Lung (tissue), 12 donors: Measurements from ENCODE around the gene SPHK1. TPM values are rescaled to one million over a fixed set of nuclear protein-coding genes. Genes with fewer than 3 reads are reported as not detected.

Experiments used
- ATAC-seq: fragments of 200-7000 bp; cut with Tn5 transposase; one replicate; pipeline ENCODE4 v1.9.1; 2020; ENCODE audit warnings: moderate number of reproducible peaks; ENCODE audit not compliant: insufficient read depth, low FRiP score
- DNase-seq, 3 donors: peaks; one replicate each; pipeline ENCODE4 v3.0.0-alpha.2; 2013 to 2017
- H3K27ac ChIP-seq, 2 donors: one replicate each; pipeline ENCODE4 v1.5.1; 2013; ENCODE audit warnings: mild to moderate bottlenecking in 2 of 2, moderate library complexity in 2 of 2, control low read depth in 1 of 2, inconsistent platforms in 1 of 2, low read depth in 1 of 2, low read length in 1 of 2
- H3K27me3 ChIP-seq, 3 donors: one replicate each; pipeline ENCODE4 v1.5.1; 2013; ENCODE audit warnings: low read length in 2 of 3; ENCODE audit not compliant: control insufficient read depth in 3 of 3, insufficient read depth in 3 of 3
- H3K36me3 ChIP-seq, 4 donors: one replicate each; pipeline ENCODE4 v1.5.1; 2013; ENCODE audit warnings: low read length in 4 of 4, mild to moderate bottlenecking in 1 of 4, moderate library complexity in 1 of 4; ENCODE audit not compliant: control insufficient read depth in 4 of 4, insufficient read depth in 4 of 4
- H3K4me1 ChIP-seq, 5 donors: one replicate each; pipeline ENCODE4 v1.5.1; 2013; ENCODE audit warnings: low read length in 5 of 5, mild to moderate bottlenecking in 2 of 5, moderate library complexity in 1 of 5; ENCODE audit not compliant: control insufficient read depth in 5 of 5, insufficient read depth in 5 of 5
- H3K4me3 ChIP-seq: one replicate; pipeline ENCODE4 v1.5.1; 2013; ENCODE audit warnings: mild to moderate bottlenecking, control low read depth, moderate library complexity
- H3K9ac ChIP-seq, 2 donors: one replicate each; pipeline ENCODE4 v1.5.1; 2013; ENCODE audit warnings: low read length in 2 of 2, control low read depth in 1 of 2; ENCODE audit not compliant: insufficient read depth in 1 of 2
- H3K9me3 ChIP-seq, 4 donors: one replicate each; pipeline ENCODE4 v1.5.1; 2013; ENCODE audit warnings: low read length in 3 of 4, mild to moderate bottlenecking in 1 of 4, moderate library complexity in 1 of 4; ENCODE audit not compliant: control insufficient read depth in 4 of 4, insufficient read depth in 3 of 4
- WGBS, 2 donors: extraction: QIAGEN DNeasy Blood & Tissue Kit; methylation state at CpG; one replicate each; pipeline ENCODE4 v1.1.7; 2013; 5-methylcytosine and 5-hydroxymethylcytosine counted together
- polyA plus RNA-seq, 2 donors: library from polyadenylated mRNA; stranded (reverse); fragments of 200-250 nt; gene quantifications; one replicate each; pipeline ENCODE4 v1.2.1, GENCODE V29; 2013
- total RNA-seq, 2 donors: library from RNA; depleted of rRNA in 1 of 2; stranded (reverse); fragments of >200 nt in 1 of 2; gene quantifications; one replicate each; pipeline ENCODE4 v1.2.1, GENCODE V29; 2014 to 2021
- TF ChIP-seq, protein P1 (sequence below): IDR thresholded peaks from 2 replicates; pipeline ENCODE4 v1.5.1; 2012; ENCODE audit warnings: mild to moderate bottlenecking; ENCODE audit errors: control extremely low read depth, extremely low read depth
- donor health status: control.
- donor health status: control.
- donor health status: Bipolar disorder and iron deficiency.
- donor health status: healthy.
- donor health status: DM: yes; HTN: yes; CAD: no.

SPHK1 gene
- total and polyA plus RNA-seq, 4 donors, result 11.0 to 82.4 (median 15.6) TPM

DNA sequence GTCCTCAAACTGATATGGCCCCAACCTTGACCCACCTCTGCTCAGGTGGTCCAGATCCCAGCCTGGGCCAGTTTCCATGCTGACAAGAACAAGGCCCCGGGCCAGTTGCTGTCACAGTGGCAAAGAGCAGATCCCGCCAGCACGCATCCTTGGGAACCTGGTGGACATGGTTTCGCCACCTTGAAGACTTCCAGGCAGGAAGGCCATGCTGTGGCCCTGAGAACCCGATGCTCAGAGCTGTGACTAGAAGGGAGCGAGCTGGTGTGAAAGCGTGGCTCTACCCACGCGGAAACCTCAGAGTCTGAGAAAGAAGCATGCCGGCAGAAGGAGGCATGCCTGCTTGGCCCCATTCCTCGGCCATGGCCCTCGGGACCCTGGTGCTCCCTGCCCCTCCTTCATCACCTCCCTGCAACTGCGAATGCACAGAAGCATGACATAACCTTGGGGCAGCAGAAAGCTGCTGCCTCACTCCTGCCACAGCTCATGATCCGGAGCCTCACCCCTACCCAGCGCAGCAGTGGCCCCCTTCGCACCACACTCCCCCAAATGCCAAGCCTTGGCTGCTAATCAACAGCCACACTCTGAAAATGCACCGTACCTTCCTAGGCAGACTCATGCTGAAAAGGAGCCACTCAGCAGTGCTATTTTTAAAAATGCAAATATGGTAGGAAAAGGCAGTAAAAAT is 35.3 kb downstream of the SPHK1 start:
- no peak for ATAC-seq
- TF ChIP-seq, protein P1, sequence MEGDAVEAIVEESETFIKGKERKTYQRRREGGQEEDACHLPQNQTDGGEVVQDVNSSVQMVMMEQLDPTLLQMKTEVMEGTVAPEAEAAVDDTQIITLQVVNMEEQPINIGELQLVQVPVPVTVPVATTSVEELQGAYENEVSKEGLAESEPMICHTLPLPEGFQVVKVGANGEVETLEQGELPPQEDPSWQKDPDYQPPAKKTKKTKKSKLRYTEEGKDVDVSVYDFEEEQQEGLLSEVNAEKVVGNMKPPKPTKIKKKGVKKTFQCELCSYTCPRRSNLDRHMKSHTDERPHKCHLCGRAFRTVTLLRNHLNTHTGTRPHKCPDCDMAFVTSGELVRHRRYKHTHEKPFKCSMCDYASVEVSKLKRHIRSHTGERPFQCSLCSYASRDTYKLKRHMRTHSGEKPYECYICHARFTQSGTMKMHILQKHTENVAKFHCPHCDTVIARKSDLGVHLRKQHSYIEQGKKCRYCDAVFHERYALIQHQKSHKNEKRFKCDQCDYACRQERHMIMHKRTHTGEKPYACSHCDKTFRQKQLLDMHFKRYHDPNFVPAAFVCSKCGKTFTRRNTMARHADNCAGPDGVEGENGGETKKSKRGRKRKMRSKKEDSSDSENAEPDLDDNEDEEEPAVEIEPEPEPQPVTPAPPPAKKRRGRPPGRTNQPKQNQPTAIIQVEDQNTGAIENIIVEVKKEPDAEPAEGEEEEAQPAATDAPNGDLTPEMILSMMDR, result no peak
- WGBS, 2 donors, result 85 to 86% methylated on average over 17 of the region's 17 CpGs
- peaks cover 2 to 20% (median 9%) of the 10 kb centered on the region in 5 donors for H3K4me1 ChIP-seq
- H3K36me3 ChIP-seq, result no peaks in the 10 kb centered on the region
- DNase-seq, result peak in 1 of 3 donors; percentile 33
- no peak overlapping the region for H3K9ac ChIP-seq
- no peak overlapping the region for H3K4me3 ChIP-seq
- no peaks in the 10 kb centered on the region for H3K9me3 ChIP-seq
- no peaks in the 10 kb centered on the region for H3K27me3 ChIP-seq
- H3K27ac ChIP-seq, result no peak overlapping the region

DNA sequence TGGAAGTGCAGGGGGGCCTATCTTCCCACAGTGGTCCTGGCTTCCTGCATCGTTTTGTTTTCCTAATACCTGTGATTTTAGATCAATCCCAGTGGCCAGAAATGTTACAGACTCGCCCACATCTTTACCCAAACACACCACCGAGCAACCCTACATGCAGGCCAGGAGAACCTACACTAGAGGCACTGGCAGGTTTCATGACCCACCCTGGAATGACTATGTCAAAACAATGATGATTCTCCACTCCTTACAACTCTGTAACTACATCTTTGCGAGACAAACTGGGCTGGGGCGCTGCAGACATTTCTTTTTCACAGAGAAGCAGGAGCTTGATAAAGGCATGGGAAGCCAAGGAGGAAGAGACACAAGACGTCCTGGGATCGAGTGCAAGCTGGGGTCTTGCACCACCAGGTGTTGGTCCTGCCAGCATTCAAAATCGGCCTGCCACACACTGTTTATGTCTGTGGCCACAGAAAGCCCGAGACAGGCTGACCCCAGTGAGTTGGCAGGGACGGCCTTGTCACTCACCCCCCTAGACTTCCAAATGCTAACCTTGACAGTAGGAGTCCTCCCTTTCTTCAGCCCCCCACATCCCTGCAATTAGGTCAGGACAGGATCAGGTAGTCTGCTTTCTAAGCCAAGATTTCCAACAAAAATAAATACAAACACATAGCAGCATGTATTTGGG is 36.1 kb downstream of the SPHK1 start:
- Histone ChIP-seq H3K27ac (peak overlapping the region in 1 of 2 donors; percentile 43), H3K9ac (no peak overlapping the region), H3K4me3 (no peak overlapping the region), H3K9me3 (no peaks in the 10 kb centered on the region), H3K36me3 (no peaks in the 10 kb centered on the region), H3K27me3 (no peaks in the 10 kb centered on the region), H3K4me1 (peaks cover 0 to 16% (median 9%) of the 10 kb centered on the region in 5 donors)
- TF ChIP-seq, protein P1, result no peak
- DNase-seq (no peak), ATAC-seq (no peak)
- 71 to 81% methylated on average over 10 of the region's 10 CpGs for WGBS, 2 donors

DNA sequence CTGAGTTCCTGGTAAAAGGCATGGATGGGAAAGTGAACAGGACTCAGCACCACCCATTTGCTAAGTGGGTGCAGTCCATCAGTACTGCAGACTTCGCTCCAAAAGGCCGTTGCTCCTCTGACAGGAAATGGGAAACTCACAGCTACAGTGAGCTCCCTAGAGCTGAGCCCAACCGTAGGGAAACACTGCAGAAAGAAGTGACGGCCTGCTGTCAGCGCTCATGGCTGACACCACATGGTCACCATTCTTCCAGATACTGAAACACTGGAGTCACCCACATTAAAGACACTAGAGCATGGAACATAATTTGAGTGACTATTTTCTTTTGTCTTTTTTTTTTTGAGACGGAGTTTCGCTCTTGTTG is 36.6 kb downstream of the SPHK1 start:
- peak overlapping the region in 1 of 2 donors; percentile 43 for H3K27ac ChIP-seq
- H3K9ac ChIP-seq, result no peak overlapping the region
- WGBS, 2 donors, result 67 to 74% methylated on average over 7 of the region's 7 CpGs
- TF ChIP-seq, protein P1, result no peak
- H3K4me1 ChIP-seq, result peaks cover 0 to 16% (median 9%) of the 10 kb centered on the region in 5 donors
- H3K27me3 ChIP-seq, result no peaks in the 10 kb centered on the region
- no peak overlapping the region for H3K4me3 ChIP-seq
- no peaks in the 10 kb centered on the region for H3K9me3 ChIP-seq
- no peaks in the 10 kb centered on the region for H3K36me3 ChIP-seq
- DNase-seq, result peak; percentile 52 to 79 (median 65)
- ATAC-seq, result no peak
